Choroid plexus epithelial cell (primary cell): Measurements from ENCODE around the gene PPDPF.

Experiments
- DNase-seq: peaks from one replicate; pipeline ENCODE4 v3.0.0-alpha.2; 2010; ENCODE audit warnings: low read depth
- H3K4me3 ChIP-seq: 2 replicates; pipeline ENCODE4 v1.5.1; 2011; ENCODE audit warnings: low read depth, mild to moderate bottlenecking, control low read depth, low read length, moderate library complexity
- CTCF ChIP-seq: conservative IDR thresholded peaks from 2 replicates; pipeline ENCODE4 v1.5.1; 2011; ENCODE audit warnings: low read depth, mild to moderate bottlenecking, control low read depth, inconsistent platforms, low read length, moderate library complexity

PPDPF gene

GRCh38 chr20:63563225-63563935 is 42.8 kb downstream of the PPDPF start:
- no peak for TF ChIP-seq CTCF
- no peak for DNase-seq
- no peak overlapping the region for H3K4me3 ChIP-seq

GRCh38 chr20:63564036-63564810 is 43.7 kb downstream of the PPDPF start:
- DNase-seq: no peak
- no peak for TF ChIP-seq CTCF
- no peak overlapping the region for H3K4me3 ChIP-seq

- no peak for DNase-seq
- H3K4me3 ChIP-seq: no peak overlapping the region
- no peak for TF ChIP-seq CTCF
These were observed 44.6 kb downstream of the PPDPF start for GRCh38 chr20:63565021-63565698.

- DNase-seq: no peak
- no peak overlapping the region for H3K4me3 ChIP-seq
- TF ChIP-seq CTCF: no peak
These were observed 45.3 kb downstream of the PPDPF start for GRCh38 chr20:63565699-63566335.

GRCh38 chr20:63566395-63567135 is 46.0 kb downstream of the PPDPF start:
- no peak overlapping the region for H3K4me3 ChIP-seq
- DNase-seq: no peak

More at GRCh38 chr20:63566395-63567135, 46.0 kb downstream of the PPDPF start:
- no peak for TF ChIP-seq CTCF
